ENCODE measurements around the gene ERN1. TPM values are rescaled to one million over a fixed set of nuclear protein-coding genes. Genes with fewer than 3 reads are reported as not detected.

ERN1 gene
- total and polyA plus RNA-seq, 2 of the 13 experiments (the other 11 are each of a cell fraction or from before 2014, with no cell fraction given) = 6.0 to 12.7 TPM

DNA sequence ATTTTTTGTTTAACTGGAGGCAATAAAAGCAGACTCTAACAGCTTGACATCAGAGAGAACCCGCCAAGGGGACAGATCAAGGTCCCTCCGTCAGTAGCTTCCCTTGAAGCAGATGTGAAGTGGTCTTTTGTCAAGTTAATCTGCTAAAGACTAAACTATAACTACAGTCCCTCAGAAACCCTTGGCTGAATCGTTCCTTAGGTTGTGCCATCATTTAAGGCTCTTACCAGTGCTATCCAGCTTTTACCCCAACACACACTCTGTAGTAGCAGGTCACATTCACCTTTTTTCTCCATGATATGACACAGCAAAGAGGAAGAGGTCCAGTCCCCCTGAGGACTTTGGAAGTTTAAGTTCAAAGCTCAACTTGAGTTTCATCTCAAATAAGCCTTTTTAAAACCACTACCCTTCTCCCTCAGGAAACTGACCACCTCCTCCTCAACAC lies 49.7 kb downstream of the ERN1 start (continued):
- TF ChIP-seq ZNF546 (CRISPR knock-in tag; conservative IDR thresholded peaks at IDR 0.05) = no peak
- peak; percentile 78 for TF ChIP-seq HNF4A (CRISPR knock-in tag; IDR thresholded peaks at IDR 0.05)
- TF ChIP-seq GABPA (IDR thresholded peaks at IDR 0.05; ENCODE audit: low read depth, low read length) = no peak
- 0 out of 2 replicates have a peak, but pooled peaks have one; percentile 24 for TF ChIP-seq GABPA (CRISPR knock-in tag; IDR thresholded peaks at IDR 0.05; ENCODE audit: low read depth)
- TF ChIP-seq YEATS2 (CRISPR knock-in tag; IDR thresholded peaks at IDR 0.05; ENCODE audit: borderline replicate concordance) = 0 out of 2 replicates have a peak, but pooled peaks have one; percentile 22
- TF ChIP-seq, protein P1, sequence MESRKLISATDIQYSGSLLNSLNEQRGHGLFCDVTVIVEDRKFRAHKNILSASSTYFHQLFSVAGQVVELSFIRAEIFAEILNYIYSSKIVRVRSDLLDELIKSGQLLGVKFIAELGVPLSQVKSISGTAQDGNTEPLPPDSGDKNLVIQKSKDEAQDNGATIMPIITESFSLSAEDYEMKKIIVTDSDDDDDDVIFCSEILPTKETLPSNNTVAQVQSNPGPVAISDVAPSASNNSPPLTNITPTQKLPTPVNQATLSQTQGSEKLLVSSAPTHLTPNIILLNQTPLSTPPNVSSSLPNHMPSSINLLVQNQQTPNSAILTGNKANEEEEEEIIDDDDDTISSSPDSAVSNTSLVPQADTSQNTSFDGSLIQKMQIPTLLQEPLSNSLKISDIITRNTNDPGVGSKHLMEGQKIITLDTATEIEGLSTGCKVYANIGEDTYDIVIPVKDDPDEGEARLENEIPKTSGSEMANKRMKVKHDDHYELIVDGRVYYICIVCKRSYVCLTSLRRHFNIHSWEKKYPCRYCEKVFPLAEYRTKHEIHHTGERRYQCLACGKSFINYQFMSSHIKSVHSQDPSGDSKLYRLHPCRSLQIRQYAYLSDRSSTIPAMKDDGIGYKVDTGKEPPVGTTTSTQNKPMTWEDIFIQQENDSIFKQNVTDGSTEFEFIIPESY (CRISPR knock-in tag; IDR thresholded peaks at IDR 0.05) = 0 out of 2 replicates have a peak, but pooled peaks have one; percentile 37
- TF ChIP-seq BRCA1 (CRISPR knock-in tag; IDR thresholded peaks at IDR 0.05) = no peak
- TF ChIP-seq, protein P2, sequence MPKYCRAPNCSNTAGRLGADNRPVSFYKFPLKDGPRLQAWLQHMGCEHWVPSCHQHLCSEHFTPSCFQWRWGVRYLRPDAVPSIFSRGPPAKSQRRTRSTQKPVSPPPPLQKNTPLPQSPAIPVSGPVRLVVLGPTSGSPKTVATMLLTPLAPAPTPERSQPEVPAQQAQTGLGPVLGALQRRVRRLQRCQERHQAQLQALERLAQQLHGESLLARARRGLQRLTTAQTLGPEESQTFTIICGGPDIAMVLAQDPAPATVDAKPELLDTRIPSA (CRISPR knock-in tag; IDR thresholded peaks at IDR 0.05; ENCODE audit: borderline replicate concordance) = no peak
- TF ChIP-seq POLR2G (IDR thresholded peaks at IDR 0.05; ENCODE audit: low read depth, low read length) = 0 out of 2 replicates have a peak, but pooled peaks have one; percentile 32
- no peak for TF ChIP-seq ZNF180 (CRISPR knock-in tag; IDR thresholded peaks at IDR 0.05; ENCODE audit: borderline replicate concordance, low read depth)
- TF ChIP-seq SMYD3 (CRISPR knock-in tag; IDR thresholded peaks at IDR 0.05) = 0 out of 2 replicates have a peak, but pooled peaks have one; percentile 19
- TF ChIP-seq MED1 (CRISPR knock-in tag; IDR thresholded peaks at IDR 0.05) = peak; percentile 57; the same call in 1 of the 2 replicates
- no peak for TF ChIP-seq NCOA2 (CRISPR knock-in tag; IDR thresholded peaks at IDR 0.05)
- TF ChIP-seq NR2F2 (IDR thresholded peaks at IDR 0.05; ENCODE audit: borderline replicate concordance, low read depth) = 0 out of 2 replicates have a peak, but pooled peaks have one; percentile 12
- TF ChIP-seq POLR2AphosphoS5 (IDR thresholded peaks at IDR 0.05; ENCODE audit: low read depth, low read length) = peak; percentile 39; the same call in 1 of the 2 replicates
- TF ChIP-seq, protein P3, sequence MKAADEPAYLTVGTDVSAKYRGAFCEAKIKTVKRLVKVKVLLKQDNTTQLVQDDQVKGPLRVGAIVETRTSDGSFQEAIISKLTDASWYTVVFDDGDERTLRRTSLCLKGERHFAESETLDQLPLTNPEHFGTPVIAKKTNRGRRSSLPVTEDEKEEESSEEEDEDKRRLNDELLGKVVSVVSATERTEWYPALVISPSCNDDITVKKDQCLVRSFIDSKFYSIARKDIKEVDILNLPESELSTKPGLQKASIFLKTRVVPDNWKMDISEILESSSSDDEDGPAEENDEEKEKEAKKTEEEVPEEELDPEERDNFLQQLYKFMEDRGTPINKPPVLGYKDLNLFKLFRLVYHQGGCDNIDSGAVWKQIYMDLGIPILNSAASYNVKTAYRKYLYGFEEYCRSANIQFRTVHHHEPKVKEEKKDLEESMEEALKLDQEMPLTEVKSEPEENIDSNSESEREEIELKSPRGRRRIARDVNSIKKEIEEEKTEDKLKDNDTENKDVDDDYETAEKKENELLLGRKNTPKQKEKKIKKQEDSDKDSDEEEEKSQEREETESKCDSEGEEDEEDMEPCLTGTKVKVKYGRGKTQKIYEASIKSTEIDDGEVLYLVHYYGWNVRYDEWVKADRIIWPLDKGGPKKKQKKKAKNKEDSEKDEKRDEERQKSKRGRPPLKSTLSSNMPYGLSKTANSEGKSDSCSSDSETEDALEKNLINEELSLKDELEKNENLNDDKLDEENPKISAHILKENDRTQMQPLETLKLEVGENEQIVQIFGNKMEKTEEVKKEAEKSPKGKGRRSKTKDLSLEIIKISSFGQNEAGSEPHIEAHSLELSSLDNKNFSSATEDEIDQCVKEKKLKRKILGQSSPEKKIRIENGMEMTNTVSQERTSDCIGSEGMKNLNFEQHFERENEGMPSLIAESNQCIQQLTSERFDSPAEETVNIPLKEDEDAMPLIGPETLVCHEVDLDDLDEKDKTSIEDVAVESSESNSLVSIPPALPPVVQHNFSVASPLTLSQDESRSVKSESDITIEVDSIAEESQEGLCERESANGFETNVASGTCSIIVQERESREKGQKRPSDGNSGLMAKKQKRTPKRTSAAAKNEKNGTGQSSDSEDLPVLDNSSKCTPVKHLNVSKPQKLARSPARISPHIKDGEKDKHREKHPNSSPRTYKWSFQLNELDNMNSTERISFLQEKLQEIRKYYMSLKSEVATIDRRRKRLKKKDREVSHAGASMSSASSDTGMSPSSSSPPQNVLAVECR (CRISPR knock-in tag; IDR thresholded peaks at IDR 0.05; ENCODE audit: borderline replicate concordance) = peak; percentile 29; the same call in 1 of the 2 replicates
- TF ChIP-seq ZNF781 (CRISPR knock-in tag; IDR thresholded peaks at IDR 0.05; ENCODE audit: borderline replicate concordance, not compliant biosample characterization) = no peak
- TF ChIP-seq HMG20B (CRISPR knock-in tag; conservative IDR thresholded peaks at IDR 0.05) = no peak
- TF ChIP-seq MIXL1 (CRISPR knock-in tag; IDR thresholded peaks at IDR 0.05) = peak; percentile 49; the same call in 1 of the 2 replicates
- TF ChIP-seq RBFOX2 (IDR thresholded peaks at IDR 0.05; ENCODE audit: low read depth, low read length) = peak; percentile 37; the same call in 1 of the 2 replicates
- TF ChIP-seq, protein P4, sequence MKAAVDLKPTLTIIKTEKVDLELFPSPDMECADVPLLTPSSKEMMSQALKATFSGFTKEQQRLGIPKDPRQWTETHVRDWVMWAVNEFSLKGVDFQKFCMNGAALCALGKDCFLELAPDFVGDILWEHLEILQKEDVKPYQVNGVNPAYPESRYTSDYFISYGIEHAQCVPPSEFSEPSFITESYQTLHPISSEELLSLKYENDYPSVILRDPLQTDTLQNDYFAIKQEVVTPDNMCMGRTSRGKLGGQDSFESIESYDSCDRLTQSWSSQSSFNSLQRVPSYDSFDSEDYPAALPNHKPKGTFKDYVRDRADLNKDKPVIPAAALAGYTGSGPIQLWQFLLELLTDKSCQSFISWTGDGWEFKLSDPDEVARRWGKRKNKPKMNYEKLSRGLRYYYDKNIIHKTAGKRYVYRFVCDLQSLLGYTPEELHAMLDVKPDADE (CRISPR knock-in tag; IDR thresholded peaks at IDR 0.05) = no peak
- peak; percentile 73 for TF ChIP-seq ASH2L (IDR thresholded peaks at IDR 0.05; ENCODE audit: insufficient read length, low read depth, low read length)
- no peak for TF ChIP-seq MTF1 (CRISPR knock-in tag; IDR thresholded peaks at IDR 0.05)
- TF ChIP-seq HMG20A (CRISPR knock-in tag; IDR thresholded peaks at IDR 0.05; ENCODE audit: borderline replicate concordance) = peak; percentile 35

Data from HepG2 (cell line).